22Rv1 (cell line): Measurements from ENCODE around the gene UGT1A8.
"Not testable (repeated sequence)": the region's sequence is repeated elsewhere in the genome, so short reads cannot be mapped to it uniquely, and the experiment has no call there.

Experiments
- H3K27ac ChIP-seq: fragments of 450-650 bp; 2 replicates; pipeline ENCODE4 v1.5.1; 2017
- ZFX ChIP-seq: fragments of 450-650 bp; IDR thresholded peaks from 2 replicates; pipeline ENCODE4 v1.6.1; 2017; ENCODE audit warnings: antibody characterized with exemption, borderline replicate concordance
- TF ChIP-seq, protein P1 (sequence below): fragments of 450-650 bp; IDR thresholded peaks from 2 replicates; pipeline ENCODE4 v1.5.1; 2017; ENCODE audit warnings: mild to moderate bottlenecking

The UGT1A8 gene

DNA sequence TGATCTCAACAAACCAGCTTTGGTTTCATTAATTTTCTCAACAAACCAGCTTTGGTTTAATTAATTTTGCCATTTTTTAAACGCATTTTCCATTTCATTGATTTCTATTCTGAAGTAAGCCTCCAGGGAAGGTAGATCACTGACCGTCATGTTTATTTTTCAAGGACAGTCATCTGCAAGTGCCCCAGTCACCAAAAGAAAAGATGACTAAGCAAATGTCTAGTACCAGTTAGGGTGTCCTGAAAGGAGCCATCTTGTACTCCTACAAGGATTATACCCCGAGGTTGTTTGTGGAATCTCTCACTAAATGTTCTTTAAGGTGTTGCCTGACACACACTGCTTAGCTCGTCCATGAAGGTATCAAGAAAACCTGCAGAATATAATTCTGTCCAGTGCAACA, 6.1 kb upstream of the UGT1A8 start:
- no peak for TF ChIP-seq ZFX
- TF ChIP-seq, protein P1, sequence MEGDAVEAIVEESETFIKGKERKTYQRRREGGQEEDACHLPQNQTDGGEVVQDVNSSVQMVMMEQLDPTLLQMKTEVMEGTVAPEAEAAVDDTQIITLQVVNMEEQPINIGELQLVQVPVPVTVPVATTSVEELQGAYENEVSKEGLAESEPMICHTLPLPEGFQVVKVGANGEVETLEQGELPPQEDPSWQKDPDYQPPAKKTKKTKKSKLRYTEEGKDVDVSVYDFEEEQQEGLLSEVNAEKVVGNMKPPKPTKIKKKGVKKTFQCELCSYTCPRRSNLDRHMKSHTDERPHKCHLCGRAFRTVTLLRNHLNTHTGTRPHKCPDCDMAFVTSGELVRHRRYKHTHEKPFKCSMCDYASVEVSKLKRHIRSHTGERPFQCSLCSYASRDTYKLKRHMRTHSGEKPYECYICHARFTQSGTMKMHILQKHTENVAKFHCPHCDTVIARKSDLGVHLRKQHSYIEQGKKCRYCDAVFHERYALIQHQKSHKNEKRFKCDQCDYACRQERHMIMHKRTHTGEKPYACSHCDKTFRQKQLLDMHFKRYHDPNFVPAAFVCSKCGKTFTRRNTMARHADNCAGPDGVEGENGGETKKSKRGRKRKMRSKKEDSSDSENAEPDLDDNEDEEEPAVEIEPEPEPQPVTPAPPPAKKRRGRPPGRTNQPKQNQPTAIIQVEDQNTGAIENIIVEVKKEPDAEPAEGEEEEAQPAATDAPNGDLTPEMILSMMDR: no peak
- H3K27ac ChIP-seq: no peak overlapping the region

DNA sequence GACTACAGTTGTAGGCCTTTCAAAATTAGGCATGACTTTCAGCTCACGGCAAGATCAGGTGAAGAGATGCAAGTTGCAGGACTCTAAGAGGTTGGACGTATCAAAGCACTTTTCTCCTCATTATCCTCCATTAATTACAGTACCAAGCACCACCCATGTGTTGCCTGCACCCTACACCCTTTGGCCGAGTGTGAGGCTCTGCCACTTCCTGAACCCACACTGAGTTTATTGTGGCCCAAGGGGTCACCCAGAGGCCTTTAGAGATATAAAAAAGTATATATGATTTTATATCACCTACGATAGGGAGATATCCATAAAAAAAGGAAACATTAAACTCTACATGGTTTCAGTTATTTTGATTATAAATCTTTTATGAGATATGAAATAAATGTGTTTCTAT, 2.8 kb downstream of the UGT1A8 start:
- H3K27ac ChIP-seq: no peak overlapping the region
- TF ChIP-seq ZFX: no peak
- TF ChIP-seq, protein P1: no peak

DNA sequence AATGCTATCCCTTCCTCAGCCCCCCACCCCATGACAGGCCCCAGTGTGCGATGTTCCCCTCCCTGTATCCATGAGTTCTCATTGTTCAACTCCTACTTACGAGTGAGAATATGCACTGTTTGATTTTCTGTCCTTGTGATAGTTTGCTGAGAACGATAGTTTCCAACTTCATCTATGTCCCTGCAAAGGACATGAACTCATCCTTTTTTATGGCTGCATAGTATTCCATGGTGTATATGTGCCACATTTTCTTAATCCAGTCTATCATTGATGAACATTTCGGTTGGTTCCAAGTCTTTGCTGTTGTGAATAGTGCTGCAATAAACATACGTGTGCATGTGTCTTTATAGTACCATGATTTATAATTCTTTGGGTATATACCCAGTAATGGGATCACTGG, 4.4 kb downstream of the UGT1A8 start:
- H3K27ac ChIP-seq: not testable (repeated sequence)

DNA sequence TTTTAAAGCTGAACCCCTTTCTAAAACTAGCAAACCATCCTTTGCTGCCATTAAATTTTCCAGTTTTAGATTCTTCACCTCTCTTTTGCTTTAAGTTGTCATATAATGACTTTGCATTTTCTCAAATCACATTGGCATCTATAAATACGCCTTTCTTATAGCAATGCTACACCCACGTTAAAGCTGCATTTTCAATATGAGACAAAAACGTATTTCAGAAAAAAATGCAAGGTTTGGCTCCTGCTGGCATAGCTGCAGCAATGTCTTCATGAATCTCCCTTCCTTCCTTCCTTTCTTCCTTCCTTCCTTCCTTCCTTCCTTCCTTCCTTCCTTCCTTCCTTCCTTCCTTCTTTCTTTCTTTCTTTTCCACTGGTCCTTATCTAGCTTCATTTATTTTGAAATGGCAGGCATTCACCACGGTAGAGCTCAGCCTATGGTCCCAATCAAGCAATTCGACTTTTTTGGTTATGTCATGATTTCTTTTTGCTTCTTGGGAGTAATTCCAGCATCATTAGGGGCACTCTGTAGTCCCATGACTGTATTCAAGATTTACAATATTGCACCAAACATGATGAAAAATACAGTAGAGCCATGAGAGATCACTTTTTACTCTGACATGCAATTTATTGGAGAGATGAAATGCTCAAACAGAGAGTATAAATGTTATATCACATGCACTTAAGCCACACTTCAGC, 10.0 kb downstream of the UGT1A8 start:
- H3K27ac ChIP-seq: no peak overlapping the region
- no peak for TF ChIP-seq ZFX
- TF ChIP-seq, protein P1: no peak

DNA sequence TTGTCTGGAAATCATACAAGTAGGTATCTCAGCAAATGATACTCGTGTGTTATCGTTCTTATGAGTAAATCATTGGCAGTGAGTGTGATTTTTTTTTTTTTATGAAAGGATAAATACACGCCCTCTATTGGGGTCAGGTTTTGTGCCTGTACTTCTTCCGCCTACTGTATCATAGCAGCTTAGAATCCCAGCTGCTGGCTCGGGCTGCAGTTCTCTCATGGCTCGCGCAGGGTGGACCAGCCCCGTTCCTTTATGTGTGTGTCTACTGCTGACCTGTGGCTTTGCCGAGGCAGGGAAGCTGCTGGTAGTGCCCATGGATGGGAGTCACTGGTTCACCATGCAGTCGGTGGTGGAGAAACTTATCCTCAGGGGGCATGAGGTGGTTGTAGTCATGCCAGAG, 18.9 kb downstream of the UGT1A8 start, which contains the start of gene UGT1A10:
TSS of gene UGT1A10 (plus strand) at position 143 of the 400 bp plus-strand sequence. CDS start at position 218, 75 bp downstream.
- not testable (repeated sequence) for H3K27ac ChIP-seq

DNA sequence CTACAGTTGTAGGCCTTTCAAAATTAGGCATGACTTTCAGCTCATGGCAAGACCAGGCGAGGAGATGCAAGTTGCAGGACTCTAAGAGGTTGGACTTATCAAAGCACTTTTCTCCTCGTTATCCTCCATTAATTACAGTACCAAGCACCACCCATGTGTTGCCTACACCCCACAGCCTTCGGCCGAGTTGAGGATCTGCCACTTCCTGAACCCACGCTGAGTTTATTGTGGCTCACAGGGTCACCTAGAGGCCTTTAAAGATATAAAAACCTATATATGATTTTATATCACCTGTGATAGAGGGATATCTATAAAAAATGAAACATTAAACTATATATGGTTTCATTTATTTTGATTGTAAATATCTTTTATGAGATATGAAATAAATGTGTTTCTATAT, 21.4 kb downstream of the UGT1A8 start:
- no peak overlapping the region for H3K27ac ChIP-seq
- TF ChIP-seq, protein P1: no peak
- no peak for TF ChIP-seq ZFX

DNA sequence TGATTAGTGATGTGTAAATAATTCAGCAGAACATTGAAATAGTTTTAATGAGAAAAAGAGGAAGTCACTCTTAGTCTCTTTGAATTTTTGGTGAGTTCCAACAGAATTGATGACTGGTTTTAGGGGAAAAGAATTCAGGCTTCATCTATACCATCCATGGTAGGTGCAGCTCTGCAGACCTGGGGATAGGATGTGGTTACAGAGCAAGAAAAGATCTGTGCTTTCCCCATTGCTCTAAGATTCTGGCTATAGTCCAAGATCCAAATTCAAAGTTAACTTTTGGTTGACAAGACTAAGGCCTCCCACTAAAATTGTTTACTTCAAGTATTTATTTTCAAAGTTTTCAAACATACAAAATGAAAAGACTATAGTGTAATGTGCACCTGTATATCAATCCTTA, 22.4 kb downstream of the UGT1A8 start:
- TF ChIP-seq ZFX: no peak
- TF ChIP-seq, protein P1: no peak
- H3K27ac ChIP-seq: no peak overlapping the region

DNA sequence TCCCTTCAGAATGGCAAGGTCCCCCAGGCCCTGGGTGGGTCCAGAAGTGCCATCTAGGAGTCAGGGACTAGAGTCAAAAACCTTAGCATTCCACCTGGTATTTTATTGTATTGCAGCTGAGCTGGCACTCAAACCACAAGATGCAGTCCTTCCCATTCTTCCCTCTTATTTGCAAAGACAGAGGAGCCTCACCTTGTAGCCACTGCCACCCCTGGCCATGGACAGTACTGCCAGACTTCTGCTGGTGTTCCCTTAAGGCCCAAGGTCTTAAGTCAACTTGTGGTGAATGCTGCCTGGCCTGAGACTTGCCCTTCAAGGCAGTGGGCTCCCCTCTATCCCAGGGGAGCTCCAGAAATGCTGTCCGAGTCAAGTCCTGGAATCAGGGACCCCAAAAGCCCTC, 25.7 kb downstream of the UGT1A8 start:
- H3K27ac ChIP-seq: no peak overlapping the region
- TF ChIP-seq ZFX: no peak
- TF ChIP-seq, protein P1: peak; percentile 46

DNA sequence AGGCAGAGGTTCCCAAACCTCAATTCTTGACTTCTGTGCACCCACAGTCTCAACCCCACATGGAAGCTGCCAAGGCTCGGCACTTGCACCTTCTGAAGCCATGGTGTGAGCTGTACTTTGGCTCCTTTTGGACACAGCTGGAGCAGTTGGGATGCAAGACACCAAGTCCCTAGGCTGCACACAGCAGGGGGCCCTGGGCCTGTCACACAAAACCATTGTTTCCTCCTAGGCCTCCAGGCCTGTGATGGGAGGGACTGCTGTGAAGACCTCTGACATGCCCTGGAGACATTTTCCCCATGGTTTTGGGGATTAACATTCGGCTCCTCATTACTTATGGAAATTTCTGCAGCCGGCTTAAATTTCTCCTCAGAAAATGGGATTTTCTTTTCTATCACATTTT, 28.6 kb downstream of the UGT1A8 start:
- not testable (repeated sequence) for H3K27ac ChIP-seq
